ENCODE results near the gene AGBL4. TPM values are rescaled to one million over a fixed set of nuclear protein-coding genes. Genes with fewer than 3 reads are reported as not detected.

The AGBL4 gene
- total RNA-seq, 1 experiment from 2014 or later = not detected

DNA sequence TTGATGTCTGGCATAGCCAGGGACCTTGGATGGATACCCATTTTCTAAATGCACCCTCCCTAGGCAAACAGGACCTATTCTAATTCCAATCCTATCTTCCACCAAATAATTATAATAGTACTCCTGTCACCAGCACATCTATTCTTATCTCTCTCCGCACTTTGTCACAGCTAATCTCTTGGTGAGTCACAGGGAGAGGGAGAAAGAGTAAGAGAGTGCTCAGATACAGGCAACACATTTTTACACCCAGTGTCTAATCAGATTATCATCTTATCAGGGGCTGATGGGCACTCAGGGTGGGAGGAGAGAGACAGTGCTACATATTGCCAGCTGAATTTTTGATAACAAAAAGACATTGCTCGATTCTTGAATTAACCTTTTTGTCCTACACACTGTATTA lies 972.1 kb downstream of the AGBL4 start:
- CTCF ChIA-PET = no interaction called here
- no peak for DNase-seq
- intact Hi-C loops (cut with micrococcal nuclease; ENCODE audit: unreplicated experiment) = no loop called here
- no peak overlapping the region for H3K4me3 Mint-ChIP-seq (ENCODE audit: unreplicated experiment)
- no peaks in the 10 kb centered on the region for H3K9me3 ChIP-seq
- no TSS peak for BruUV-seq (replicated peaks)
- H3K27me3 Mint-ChIP-seq (ENCODE audit: insufficient read depth, unreplicated experiment) = no peaks in the 10 kb centered on the region
- no peaks in the 10 kb centered on the region for H3K4me1 ChIP-seq
- peaks cover 2% of the 10 kb centered on the region for H3K4me1 Mint-ChIP-seq (ENCODE audit: low read depth, unreplicated experiment)
- no peak overlapping the region for H3K27ac Mint-ChIP-seq (ENCODE audit: unreplicated experiment)
- no peaks in the 10 kb centered on the region for H3K36me3 ChIP-seq (ENCODE audit: control insufficient read depth, insufficient read depth, low read length)
- no peaks in the 10 kb centered on the region for H3K27me3 ChIP-seq (replicated peaks; ENCODE audit: control insufficient read depth, insufficient read depth, low read length)
- H3K36me3 Mint-ChIP-seq (ENCODE audit: insufficient read depth, unreplicated experiment) = no peaks in the 10 kb centered on the region
- POLR2A ChIA-PET = no interaction called here
- H3K4me3 ChIP-seq (ENCODE audit: low read depth, low read length) = no peak overlapping the region
- H3K9me3 Mint-ChIP-seq (ENCODE audit: unreplicated experiment) = peaks cover 25% of the 10 kb centered on the region
- TF ChIP-seq, protein P1, sequence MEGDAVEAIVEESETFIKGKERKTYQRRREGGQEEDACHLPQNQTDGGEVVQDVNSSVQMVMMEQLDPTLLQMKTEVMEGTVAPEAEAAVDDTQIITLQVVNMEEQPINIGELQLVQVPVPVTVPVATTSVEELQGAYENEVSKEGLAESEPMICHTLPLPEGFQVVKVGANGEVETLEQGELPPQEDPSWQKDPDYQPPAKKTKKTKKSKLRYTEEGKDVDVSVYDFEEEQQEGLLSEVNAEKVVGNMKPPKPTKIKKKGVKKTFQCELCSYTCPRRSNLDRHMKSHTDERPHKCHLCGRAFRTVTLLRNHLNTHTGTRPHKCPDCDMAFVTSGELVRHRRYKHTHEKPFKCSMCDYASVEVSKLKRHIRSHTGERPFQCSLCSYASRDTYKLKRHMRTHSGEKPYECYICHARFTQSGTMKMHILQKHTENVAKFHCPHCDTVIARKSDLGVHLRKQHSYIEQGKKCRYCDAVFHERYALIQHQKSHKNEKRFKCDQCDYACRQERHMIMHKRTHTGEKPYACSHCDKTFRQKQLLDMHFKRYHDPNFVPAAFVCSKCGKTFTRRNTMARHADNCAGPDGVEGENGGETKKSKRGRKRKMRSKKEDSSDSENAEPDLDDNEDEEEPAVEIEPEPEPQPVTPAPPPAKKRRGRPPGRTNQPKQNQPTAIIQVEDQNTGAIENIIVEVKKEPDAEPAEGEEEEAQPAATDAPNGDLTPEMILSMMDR (IDR thresholded peaks at IDR 0.05; ENCODE audit: insufficient read depth in 1 of 2, low read depth in 1 of 2, low read length in 1 of 2, severe bottlenecking in 1 of 2, unreplicated experiment in 1 of 2) = no peak

DNA sequence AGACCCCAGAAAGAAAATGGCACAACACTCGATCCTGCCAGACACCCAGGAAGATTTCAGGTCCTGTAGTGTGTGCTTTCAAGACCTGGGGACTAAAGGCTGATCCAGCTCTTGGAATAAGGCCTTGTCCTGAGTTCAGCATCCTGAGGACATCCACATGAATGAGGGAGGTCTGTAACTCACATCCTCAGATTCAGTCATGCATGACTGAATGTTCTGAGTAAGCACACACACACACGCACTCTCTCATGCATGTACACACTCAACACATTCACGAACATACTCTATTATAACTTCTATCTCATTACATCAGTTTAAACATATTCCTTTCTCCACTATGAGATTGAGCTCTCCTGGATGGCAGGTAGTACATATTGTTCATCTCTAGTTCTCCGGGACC lies 973.7 kb downstream of the AGBL4 start:
- POLR2A ChIA-PET = no interaction called here
- Mint-ChIP-seq H3K36me3 (ENCODE audit: insufficient read depth, unreplicated experiment) (no peaks in the 10 kb centered on the region), H3K27me3 (ENCODE audit: insufficient read depth, unreplicated experiment) (no peaks in the 10 kb centered on the region), H3K4me1 (ENCODE audit: low read depth, unreplicated experiment) (no peaks in the 10 kb centered on the region), H3K27ac (ENCODE audit: unreplicated experiment) (no peak overlapping the region), H3K9me3 (ENCODE audit: unreplicated experiment) (peaks cover 18% of the 10 kb centered on the region), H3K4me3 (ENCODE audit: unreplicated experiment) (no peak overlapping the region)
- Histone ChIP-seq H3K4me1 (no peaks in the 10 kb centered on the region), H3K9me3 (no peaks in the 10 kb centered on the region), H3K27me3 (replicated peaks; ENCODE audit: control insufficient read depth, insufficient read depth, low read length) (no peaks in the 10 kb centered on the region), H3K36me3 (ENCODE audit: control insufficient read depth, insufficient read depth, low read length) (no peaks in the 10 kb centered on the region), H3K4me3 (ENCODE audit: low read depth, low read length) (no peak overlapping the region)
- intact Hi-C loops (cut with micrococcal nuclease; ENCODE audit: unreplicated experiment) = no loop called here
- TF ChIP-seq, protein P1 (IDR thresholded peaks at IDR 0.05; ENCODE audit: insufficient read depth in 1 of 2, low read depth in 1 of 2, low read length in 1 of 2, severe bottlenecking in 1 of 2, unreplicated experiment in 1 of 2) = no peak
- no peak for DNase-seq
- CTCF ChIA-PET = no interaction called here
- BruUV-seq (replicated peaks) = no TSS peak

- Mint-ChIP-seq H3K27ac (ENCODE audit: unreplicated experiment) (no peak overlapping the region), H3K27me3 (ENCODE audit: insufficient read depth, unreplicated experiment) (no peaks in the 10 kb centered on the region), H3K4me1 (ENCODE audit: low read depth, unreplicated experiment) (no peaks in the 10 kb centered on the region), H3K9me3 (ENCODE audit: unreplicated experiment) (peaks cover 24% of the 10 kb centered on the region), H3K36me3 (ENCODE audit: insufficient read depth, unreplicated experiment) (no peaks in the 10 kb centered on the region), H3K4me3 (ENCODE audit: unreplicated experiment) (no peak overlapping the region)
- no TSS peak for BruUV-seq (replicated peaks)
- intact Hi-C loops (cut with micrococcal nuclease; ENCODE audit: unreplicated experiment) = no loop called here
- no peak for DNase-seq
- Histone ChIP-seq H3K36me3 (ENCODE audit: control insufficient read depth, insufficient read depth, low read length) (no peaks in the 10 kb centered on the region), H3K4me3 (ENCODE audit: low read depth, low read length) (no peak overlapping the region), H3K4me1 (no peaks in the 10 kb centered on the region), H3K27me3 (replicated peaks; ENCODE audit: control insufficient read depth, insufficient read depth, low read length) (no peaks in the 10 kb centered on the region), H3K9me3 (no peaks in the 10 kb centered on the region)
- CTCF ChIA-PET = no interaction called here
- TF ChIP-seq, protein P1 (IDR thresholded peaks at IDR 0.05; ENCODE audit: insufficient read depth in 1 of 2, low read depth in 1 of 2, low read length in 1 of 2, severe bottlenecking in 1 of 2, unreplicated experiment in 1 of 2) = no peak
- POLR2A ChIA-PET = no interaction called here
Measured at GRCh38 chr1:49048188-49048587, 975.6 kb downstream of the AGBL4 start.
